Activated effector memory CD4-positive, alpha-beta T cell treated with anti-CD3 and anti-CD28 coated beads, Interleukin-2, amount 50 U/mL, for 16 hours (primary cell): ENCODE results near the gene TEX48.

Source experiments
- DNase-seq: peaks from one replicate; pipeline ENCODE4 v3.0.0-alpha.2; 2020

TEX48 gene

DNA sequence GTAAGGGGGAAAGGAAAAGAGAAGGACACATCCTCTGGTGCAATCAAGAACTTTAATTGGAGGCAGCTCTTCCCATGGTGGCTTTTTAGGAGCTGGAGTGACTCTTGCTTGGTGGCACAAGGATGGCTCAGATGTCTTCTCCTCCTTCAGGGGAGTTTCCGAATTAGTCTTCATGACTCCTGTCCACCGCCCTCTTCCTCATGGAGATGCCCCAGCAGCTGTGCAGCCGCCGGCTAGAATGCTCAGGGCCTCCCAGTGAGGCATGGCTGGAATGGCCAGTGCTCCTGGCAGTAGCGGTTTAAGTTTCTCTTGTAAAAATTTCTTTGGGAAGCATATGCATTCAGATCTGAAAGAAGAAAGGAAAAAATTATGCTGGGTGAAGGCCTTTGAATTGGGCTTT, 15.6 kb downstream of the TEX48 start:
- DNase-seq = no peak

DNA sequence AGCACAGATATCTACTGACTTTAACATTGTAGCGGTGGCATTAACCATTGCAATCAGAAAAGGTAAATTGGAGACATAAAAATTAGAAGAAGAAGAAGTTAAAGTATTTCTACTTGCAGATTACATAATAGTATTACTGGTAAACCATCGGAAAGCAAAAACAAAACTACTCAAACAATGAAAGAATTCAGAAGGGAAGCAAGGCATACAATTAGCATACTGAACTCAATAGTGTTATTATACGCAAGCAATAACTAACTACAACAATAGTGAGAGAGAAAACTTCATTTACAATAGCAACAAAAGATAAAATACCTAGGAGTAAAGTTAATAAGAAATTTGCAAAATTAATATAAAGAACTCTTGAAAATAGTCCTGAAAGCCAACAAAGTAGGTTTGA, 17.8 kb downstream of the TEX48 start:
- no peak for DNase-seq

- DNase-seq = peak; percentile 84
Measured at GRCh38 chr9:114662081-114662989, 19.7 kb downstream of the TEX48 start.

GRCh38 chr9:114657705-114658104, 24.3 kb downstream of the TEX48 start, which contains the start of gene TEX53:
Gene TEX53 (minus strand): TSS chr9:114657805. CDS start chr9:114657774, 31 bp downstream.
- no peak for DNase-seq

DNA sequence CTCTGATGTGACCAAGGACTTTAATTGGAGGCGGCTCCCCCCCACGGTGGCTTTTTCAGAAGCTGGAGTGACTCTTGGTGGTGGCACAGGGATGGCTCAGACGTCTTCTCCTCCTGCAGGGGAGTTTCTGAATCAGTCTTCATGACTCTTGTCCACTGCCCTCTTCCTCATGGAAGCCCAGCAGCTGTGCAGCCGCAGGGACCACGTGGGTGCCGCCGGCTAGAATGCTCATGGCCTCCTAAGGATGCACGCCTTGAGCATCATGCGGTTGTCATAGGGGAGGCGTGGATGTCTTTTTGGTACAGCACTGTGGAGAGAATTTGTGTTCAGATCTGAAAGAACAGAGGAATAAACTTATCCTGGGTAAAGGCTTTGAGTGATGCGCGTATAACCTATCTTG, 25.7 kb downstream of the TEX48 start:
- DNase-seq = no peak

DNA sequence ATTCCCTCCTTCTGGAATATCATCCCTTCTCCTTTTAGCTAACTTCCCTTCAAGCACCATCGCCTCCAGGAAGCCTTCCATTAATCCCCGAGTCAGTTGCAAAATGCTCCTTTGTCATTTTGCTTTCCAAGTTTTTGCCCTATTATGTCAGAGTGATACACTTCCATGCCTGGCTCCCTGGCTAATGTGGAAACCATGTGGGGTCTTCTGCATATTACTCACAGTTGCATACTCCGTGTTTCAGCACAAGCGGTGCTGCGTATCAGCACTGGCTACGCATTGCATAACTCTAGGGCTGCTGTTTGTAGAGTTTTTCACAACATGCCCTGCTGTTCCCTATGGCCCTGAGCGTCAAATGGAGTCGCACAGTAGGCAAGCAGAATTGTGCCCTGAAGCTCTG, 26.3 kb downstream of the TEX48 start:
- DNase-seq = no peak

GRCh38 chr9:114653556-114654159, 28.3 kb downstream of the TEX48 start:
- DNase-seq = peak; percentile 89

GRCh38 chr9:114652776-114653555, 29.0 kb downstream of the TEX48 start:
- DNase-seq = no peak

- peak; percentile 5 for DNase-seq
Measured at GRCh38 chr9:114643896-114644295, 38.1 kb downstream of the TEX48 start.

GRCh38 chr9:114643001-114643400, 39.0 kb downstream of the TEX48 start:
- peak; percentile 47 for DNase-seq

GRCh38 chr9:114641967-114642366, 40.0 kb downstream of the TEX48 start:
- no peak for DNase-seq

DNA sequence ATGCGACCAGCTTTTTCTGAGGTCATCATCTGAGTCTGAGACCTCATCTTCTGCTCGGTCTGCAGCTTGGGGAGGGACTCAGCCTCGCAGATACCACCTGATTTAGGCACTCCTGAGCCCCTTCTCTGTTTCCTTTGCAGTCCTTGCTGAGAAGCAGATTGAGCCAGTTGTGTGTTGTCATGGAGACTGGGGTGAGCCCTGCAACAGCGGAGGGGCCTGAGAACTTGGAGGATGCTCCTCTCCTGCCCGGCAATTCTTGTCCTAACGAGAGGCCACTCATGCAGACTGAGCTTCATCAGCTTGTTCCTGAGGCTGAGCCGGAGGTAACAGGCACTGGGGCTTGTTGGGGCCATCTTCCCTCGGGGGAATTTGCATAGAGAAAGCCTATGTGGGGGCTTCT, 43.6 kb downstream of the TEX48 start:
- no peak for DNase-seq

GRCh38 chr9:114634387-114634786, 47.6 kb downstream of the TEX48 start:
- no peak for DNase-seq

DNA sequence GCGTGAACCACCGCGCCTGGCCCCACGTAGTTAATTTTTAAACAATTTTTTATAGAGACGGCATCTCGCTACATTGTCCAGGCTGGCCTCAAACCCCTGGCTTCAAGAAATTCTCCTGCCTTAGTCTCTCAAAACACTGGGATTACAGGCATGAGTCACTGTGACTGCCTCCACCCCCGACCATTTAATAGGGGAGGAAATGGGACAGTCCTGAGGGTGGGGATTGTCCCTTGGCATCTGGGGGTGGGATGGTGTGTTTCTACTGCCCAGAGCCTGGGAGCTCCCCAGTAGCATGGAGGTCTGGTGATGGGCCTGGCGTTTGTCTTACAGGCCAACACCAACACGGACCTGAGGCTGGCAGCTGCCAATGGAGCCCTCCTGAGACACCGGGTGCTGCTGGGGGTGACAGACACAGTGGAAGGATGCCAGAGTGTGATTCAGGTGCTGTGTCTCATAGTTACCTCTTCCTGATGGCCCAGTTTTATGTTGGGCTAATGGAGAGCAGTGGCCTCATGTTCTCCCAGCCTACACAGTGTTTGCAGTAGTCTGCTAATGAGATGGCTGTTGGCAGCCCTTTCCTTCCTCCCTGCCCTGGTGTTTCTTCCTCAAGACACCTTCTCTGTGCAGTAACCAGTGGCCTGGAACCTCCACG, 48.4 kb downstream of the TEX48 start:
- no peak for DNase-seq

DNA sequence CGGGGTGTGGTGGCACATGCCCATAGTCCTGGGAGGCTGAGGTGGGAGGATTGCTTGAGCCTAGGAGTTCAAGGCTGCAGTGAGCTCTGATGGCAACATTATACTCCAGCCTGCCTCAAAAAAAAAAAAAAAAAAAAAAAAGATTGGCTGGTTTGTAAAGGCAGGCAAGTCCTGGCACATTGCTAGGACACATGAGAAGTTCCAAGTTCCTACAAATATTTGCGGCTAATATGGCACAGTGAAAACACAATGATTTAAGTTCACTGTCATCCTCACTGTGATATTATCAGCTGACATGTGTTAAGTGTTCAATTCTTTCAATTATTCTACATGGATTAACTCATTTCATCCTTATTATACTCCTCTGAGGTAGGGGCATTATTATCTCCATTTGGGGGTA, 50.8 kb downstream of the TEX48 start:
- no peak for DNase-seq

DNA sequence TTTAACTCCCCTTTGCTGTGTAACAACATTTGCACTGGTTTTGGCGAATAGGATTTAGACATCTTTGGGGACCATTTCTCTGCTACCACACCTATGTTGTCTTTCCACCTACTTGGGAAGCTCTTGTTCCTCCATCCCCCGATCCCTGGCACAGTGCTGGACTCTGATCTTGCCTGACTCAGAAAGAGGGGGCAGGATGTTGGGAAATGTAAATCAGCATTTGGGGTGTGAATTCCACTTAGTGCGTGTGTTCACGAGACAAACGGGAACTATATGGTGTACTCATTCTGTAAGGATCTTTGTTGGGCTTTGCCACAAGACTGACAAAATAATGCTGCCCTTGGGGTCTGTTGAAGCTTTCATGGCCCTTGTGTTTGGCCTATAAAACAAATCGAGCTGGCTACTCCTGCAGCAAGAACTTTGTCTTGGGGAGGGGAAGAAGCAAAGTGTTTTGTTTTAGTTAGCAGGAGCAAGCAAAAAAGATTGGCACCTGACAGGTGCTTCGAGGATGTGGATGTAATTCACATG, 52.4 kb downstream of the TEX48 start:
- no peak for DNase-seq

- no peak for DNase-seq
Measured at GRCh38 chr9:114627553-114627952, 54.4 kb downstream of the TEX48 start.

GRCh38 chr9:114626415-114627020, 55.5 kb downstream of the TEX48 start:
- DNase-seq = peak; percentile 44

- no peak for DNase-seq
Measured at GRCh38 chr9:114624677-114625076, 57.3 kb downstream of the TEX48 start.

- DNase-seq = no peak
Measured at GRCh38 chr9:114621975-114622609, 59.9 kb downstream of the TEX48 start.

GRCh38 chr9:114621561-114621960, 60.4 kb downstream of the TEX48 start:
- no peak for DNase-seq
